A673 (cell line): ENCODE data around the gene HNRNPC. TPM values are rescaled to one million over a fixed set of nuclear protein-coding genes. Genes with fewer than 3 reads are reported as not detected.

Source experiments
- BruUV-seq: library from RNA; stranded (reverse); fragments of 400-500 nt; replicated peaks from 2 replicates; lab custom pipeline; 2021; lab: Mats Ljungman, UMichigan
- CTCF ChIA-PET: fragments of 300-600 bp; sonication (Branson Sonifier 250); formaldehyde crosslinking; loops from one replicate; lab custom pipeline; 2022; ENCODE audit warnings: antibody characterized with exemption; lab: Charles Lee
- POLR2A ChIA-PET: fragments of 300-600 bp; sonication (Branson Sonifier 250); formaldehyde crosslinking; loops from one replicate; lab custom pipeline; 2022; ENCODE audit warnings: antibody characterized with exemption; ENCODE audit not compliant: low non-redundant PET; lab: Charles Lee
- DNase-seq: peaks from one replicate; pipeline ENCODE4 v3.0.0-alpha.2; 2015; ENCODE audit warnings: low spot score
- H3K27ac ChIP-seq: fragments of 200-600 bp; sonication (generic); 2 replicates; pipeline ENCODE4 v1.5.1; 2016; ENCODE audit warnings: mixed run types, low read depth, mild to moderate bottlenecking, mixed read lengths, antibody characterized with exemption, low read length; ENCODE audit not compliant: poor library complexity, severe bottlenecking
- H3K27me3 ChIP-seq: fragments of 200-600 bp; sonication (generic); replicated peaks from 2 replicates; pipeline ENCODE4 v1.6.1; 2017; ENCODE audit warnings: mixed run types, low read depth, mild to moderate bottlenecking, mixed read lengths, antibody characterized with exemption, low read length; ENCODE audit not compliant: insufficient read depth, poor library complexity
- H3K36me3 ChIP-seq: fragments of 200-600 bp; sonication (generic); 2 replicates; pipeline ENCODE4 v1.6.1; 2016; ENCODE audit warnings: mixed run types, mild to moderate bottlenecking, mixed read lengths, antibody characterized with exemption, low read length; ENCODE audit not compliant: insufficient read depth, poor library complexity, severe bottlenecking
- H3K4me1 ChIP-seq: fragments of 200-600 bp; sonication (generic); 2 replicates; pipeline ENCODE4 v1.6.1; 2017; ENCODE audit warnings: mixed run types, mild to moderate bottlenecking, mixed read lengths, antibody characterized with exemption, low read length; ENCODE audit not compliant: insufficient read depth, poor library complexity, severe bottlenecking
- H3K4me3 ChIP-seq: fragments of 200-600 bp; sonication (generic); 2 replicates; pipeline ENCODE4 v1.5.1; 2016; ENCODE audit warnings: low read depth, mixed run types, mild to moderate bottlenecking, mixed read lengths, low read length; ENCODE audit not compliant: poor library complexity, severe bottlenecking
- H3K9me3 ChIP-seq: fragments of 200-600 bp; sonication (generic); 2 replicates; pipeline ENCODE4 v1.6.1; 2016; ENCODE audit warnings: mixed run types, low read depth, mild to moderate bottlenecking, mixed read lengths, antibody characterized with exemption, low read length; ENCODE audit not compliant: poor library complexity, severe bottlenecking
- CTCF ChIP-seq: fragments of 300-800, 200-600 bp; sonication (generic); conservative IDR thresholded peaks from 2 replicates; pipeline ENCODE4 v1.5.1; 2017; ENCODE audit warnings: low read depth, mild to moderate bottlenecking, antibody characterized with exemption, low read length, moderate library complexity, mixed read lengths
- EZH2 ChIP-seq: fragments of 200-600 bp; sonication (generic); IDR thresholded peaks from 2 replicates; pipeline ENCODE4 v1.6.1; 2017; ENCODE audit warnings: borderline replicate concordance, low read depth, mild to moderate bottlenecking, mixed read lengths, antibody characterized with exemption, low read length; ENCODE audit not compliant: poor library complexity, severe bottlenecking
- intact Hi-C: fragments of 100-400 bp; cut with micrococcal nuclease; formaldehyde crosslinking; loops from one replicate; pipeline ENCODE4 v1.10.0; 2022; ENCODE audit not compliant: unreplicated experiment
- total RNA-seq: library from RNA; stranded (reverse); gene quantifications from 2 replicates; pipeline ENCODE4 v1.2.3, GENCODE V29; 2021

HNRNPC gene
- total RNA-seq, 1 experiment from 2014 or later, result 949 TPM

- intact Hi-C loops, result no loop called here
- Histone ChIP-seq H3K27ac (no peak overlapping the region), H3K9me3 (no peaks in the 10 kb centered on the region), H3K4me3 (no peak overlapping the region), H3K4me1 (peaks cover 25% of the 10 kb centered on the region), H3K36me3 (peaks cover 78% of the 10 kb centered on the region), H3K27me3 (no peaks in the 10 kb centered on the region)
- ChIA-PET CTCF (no interaction called here), POLR2A (interaction anchor here (0.7 kb wide), 1 partner anchor 69 kb away, joined by 3 read pairs; no protein-coding TSS in a partner anchor)
- BruUV-seq, result no TSS peak
- TF ChIP-seq EZH2, result no peak
- no peak for TF ChIP-seq CTCF
- DNase-seq, result no peak
Observed at GRCh38 chr14:21238823-21239518, 30.3 kb downstream of the HNRNPC start.

GRCh38 chr14:21236948-21237797 is 32.1 kb downstream of the HNRNPC start:
- no peak for TF ChIP-seq CTCF
- TF ChIP-seq EZH2, result no peak

GRCh38 chr14:21234112-21234511 is 35.1 kb downstream of the HNRNPC start:
- Histone ChIP-seq H3K27me3 (no peaks in the 10 kb centered on the region), H3K36me3 (peaks cover 93% of the 10 kb centered on the region), H3K9me3 (no peaks in the 10 kb centered on the region), H3K4me3 (no peak overlapping the region), H3K4me1 (peaks cover 52% of the 10 kb centered on the region), H3K27ac (no peak overlapping the region)
- intact Hi-C loops, result no loop called here
- ChIA-PET CTCF (interaction anchor here (0.9 kb wide), 1 partner anchor 219 kb away, joined by 4 read pairs; no protein-coding TSS in a partner anchor), POLR2A (no interaction called here)
- TF ChIP-seq EZH2 (no peak), CTCF (no peak)
- no TSS peak for BruUV-seq
- DNase-seq, result no peak

More at GRCh38 chr14:21236948-21237797, 32.1 kb downstream of the HNRNPC start:
- Histone ChIP-seq H3K27ac (no peak overlapping the region), H3K4me1 (peaks cover 31% of the 10 kb centered on the region), H3K36me3 (peaks cover 81% of the 10 kb centered on the region), H3K27me3 (no peaks in the 10 kb centered on the region), H3K4me3 (no peak overlapping the region), H3K9me3 (no peaks in the 10 kb centered on the region)
- ChIA-PET POLR2A (no interaction called here), CTCF (no interaction called here)
- no TSS peak for BruUV-seq
- no peak for DNase-seq
- intact Hi-C loops, result no loop called here
